22Rv1 (cell line): ENCODE measurements around the gene ABI3BP.

ENCODE experiments used
- H3K27ac ChIP-seq: fragments of 450-650 bp; 2 replicates; pipeline ENCODE4 v1.5.1; 2017
- ZFX ChIP-seq: fragments of 450-650 bp; IDR thresholded peaks from 2 replicates; pipeline ENCODE4 v1.6.1; 2017; ENCODE audit warnings: antibody characterized with exemption, borderline replicate concordance
- TF ChIP-seq, protein P1 (sequence below): fragments of 450-650 bp; IDR thresholded peaks from 2 replicates; pipeline ENCODE4 v1.5.1; 2017; ENCODE audit warnings: mild to moderate bottlenecking

ABI3BP gene

DNA sequence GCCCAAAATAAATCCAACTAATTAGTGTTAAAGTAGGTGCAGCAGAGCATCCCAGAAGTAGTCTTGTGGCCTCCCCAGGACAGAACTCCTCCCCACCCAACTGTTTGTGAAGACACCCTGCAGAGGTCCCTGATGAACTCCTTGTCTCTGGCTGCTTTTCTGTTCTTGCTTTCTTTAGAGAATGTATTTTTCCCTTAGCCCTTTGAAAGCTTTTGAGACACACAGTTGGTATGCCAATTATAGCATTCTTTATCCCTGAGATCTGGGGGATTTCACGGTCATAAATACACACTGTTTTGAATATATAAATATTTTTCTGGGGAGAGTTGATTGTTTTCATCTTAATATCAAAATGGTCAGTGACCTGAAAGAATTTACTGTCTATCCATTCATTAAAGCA lies 274.1 kb downstream of the ABI3BP start:
- H3K27ac ChIP-seq: no peak overlapping the region
- TF ChIP-seq, protein P1, sequence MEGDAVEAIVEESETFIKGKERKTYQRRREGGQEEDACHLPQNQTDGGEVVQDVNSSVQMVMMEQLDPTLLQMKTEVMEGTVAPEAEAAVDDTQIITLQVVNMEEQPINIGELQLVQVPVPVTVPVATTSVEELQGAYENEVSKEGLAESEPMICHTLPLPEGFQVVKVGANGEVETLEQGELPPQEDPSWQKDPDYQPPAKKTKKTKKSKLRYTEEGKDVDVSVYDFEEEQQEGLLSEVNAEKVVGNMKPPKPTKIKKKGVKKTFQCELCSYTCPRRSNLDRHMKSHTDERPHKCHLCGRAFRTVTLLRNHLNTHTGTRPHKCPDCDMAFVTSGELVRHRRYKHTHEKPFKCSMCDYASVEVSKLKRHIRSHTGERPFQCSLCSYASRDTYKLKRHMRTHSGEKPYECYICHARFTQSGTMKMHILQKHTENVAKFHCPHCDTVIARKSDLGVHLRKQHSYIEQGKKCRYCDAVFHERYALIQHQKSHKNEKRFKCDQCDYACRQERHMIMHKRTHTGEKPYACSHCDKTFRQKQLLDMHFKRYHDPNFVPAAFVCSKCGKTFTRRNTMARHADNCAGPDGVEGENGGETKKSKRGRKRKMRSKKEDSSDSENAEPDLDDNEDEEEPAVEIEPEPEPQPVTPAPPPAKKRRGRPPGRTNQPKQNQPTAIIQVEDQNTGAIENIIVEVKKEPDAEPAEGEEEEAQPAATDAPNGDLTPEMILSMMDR: no peak
- no peak for TF ChIP-seq ZFX

DNA sequence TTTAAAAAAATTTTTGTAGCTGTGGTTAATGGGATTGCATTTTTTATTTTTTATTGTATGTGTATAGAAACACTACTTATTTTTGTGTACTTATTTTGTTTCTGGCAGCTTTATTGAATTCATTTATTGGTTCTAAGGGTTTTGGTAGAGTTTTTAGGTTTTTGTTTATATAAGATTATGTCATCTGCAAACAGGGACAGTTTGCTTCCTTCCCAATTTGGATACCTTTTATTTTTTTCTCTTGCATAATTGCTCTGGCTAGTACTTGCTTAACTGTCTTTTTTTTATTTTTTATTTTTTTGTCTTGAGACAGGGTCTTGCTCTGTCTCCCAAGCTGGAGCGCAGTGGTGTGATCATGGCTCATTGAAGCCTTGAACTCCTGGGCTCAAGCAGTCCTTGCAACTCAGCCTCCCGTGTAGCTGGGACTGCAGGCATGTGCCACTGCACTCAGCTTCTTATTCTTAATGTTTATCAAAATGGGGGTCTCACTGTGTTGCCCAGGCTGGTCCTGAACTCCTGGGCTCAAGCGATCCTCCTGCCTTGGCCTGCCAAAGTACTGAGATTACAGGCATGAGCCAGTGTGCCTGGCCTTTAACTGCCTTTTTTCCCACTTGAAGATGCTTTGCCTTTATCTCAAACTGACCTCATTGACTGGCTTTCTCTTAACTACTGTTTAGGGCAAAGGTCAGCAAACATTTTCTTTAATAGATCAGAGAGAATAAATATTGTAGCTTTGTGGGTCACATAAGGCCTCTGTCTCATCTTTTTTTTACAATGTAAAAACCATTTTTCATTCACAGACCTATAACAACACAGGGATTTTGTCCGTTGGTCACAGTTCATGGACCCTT lies 275.4 kb downstream of the ABI3BP start:
- TF ChIP-seq, protein P1: no peak
- TF ChIP-seq ZFX: no peak
- H3K27ac ChIP-seq: 0 out of 2 replicates have a peak overlapping the region, but pooled peaks have one; percentile 13

DNA sequence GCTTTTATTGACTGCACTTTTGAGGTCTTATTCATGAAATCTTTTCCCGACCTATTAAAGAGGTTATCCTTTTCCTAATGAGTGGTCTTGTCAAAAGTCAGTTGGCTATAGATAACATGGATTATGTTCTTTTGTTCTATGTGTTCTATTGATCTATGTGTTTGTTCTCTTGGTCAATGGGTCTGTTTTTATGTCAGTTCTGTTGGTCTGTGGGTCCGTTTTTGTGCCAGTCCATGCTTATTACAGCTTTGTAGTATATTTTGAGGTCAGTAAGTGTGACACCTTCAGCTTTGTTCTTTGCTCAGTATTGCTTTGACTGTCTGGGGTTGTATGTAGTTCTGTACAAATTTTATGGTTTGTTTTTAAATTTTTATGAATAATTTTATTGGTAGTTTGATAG lies 276.2 kb downstream of the ABI3BP start:
- TF ChIP-seq, protein P1: no peak
- no peak for TF ChIP-seq ZFX
- H3K27ac ChIP-seq: 0 out of 2 replicates have a peak overlapping the region, but pooled peaks have one; percentile 13

DNA sequence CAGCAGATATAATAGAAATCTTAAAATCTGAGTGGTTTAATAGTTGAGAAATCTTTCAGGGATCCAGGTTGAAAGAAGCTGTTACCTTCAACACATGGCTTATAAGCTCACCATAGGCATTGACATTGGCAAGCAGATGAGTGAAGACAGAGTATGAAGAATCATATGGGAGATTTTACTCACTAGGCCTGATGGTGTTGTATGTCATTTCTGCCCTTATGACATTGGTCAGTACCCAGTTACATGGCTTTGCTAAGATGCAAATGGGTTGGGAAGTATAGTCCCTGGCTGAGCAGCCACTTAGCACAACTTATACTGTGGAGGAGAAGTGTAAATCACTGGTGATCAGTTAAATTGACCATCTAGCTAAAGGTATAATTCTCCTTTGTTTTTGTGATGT lies 278.0 kb downstream of the ABI3BP start:
- no peak for TF ChIP-seq ZFX
- TF ChIP-seq, protein P1: no peak
- no peak overlapping the region for H3K27ac ChIP-seq

GRCh38 chr3:100710261-100710968 lies 282.8 kb downstream of the ABI3BP start:
- H3K27ac ChIP-seq: peak overlapping the region; percentile 88
- TF ChIP-seq, protein P1: peak; percentile 40
- no peak for TF ChIP-seq ZFX

GRCh38 chr3:100709842-100710260 lies 283.4 kb downstream of the ABI3BP start:
- TF ChIP-seq ZFX: no peak
- TF ChIP-seq, protein P1: no peak
- peak overlapping the region; percentile 88 for H3K27ac ChIP-seq
